RWPE1 (cell line): ENCODE data around the gene TRIP13.

Source experiments
- CTCF ChIA-PET: fragments of 350-600 bp; sonication (Branson Sonifier 250); formaldehyde crosslinking; extraction: SDS; loops from one replicate; lab custom pipeline; 2021; lab: Yijun Ruan, JAX
- POLR2A ChIA-PET: fragments of 400-600 bp; formaldehyde crosslinking; extraction: SDS; loops from one replicate; lab custom pipeline; 2020; ENCODE audit warnings: antibody characterized with exemption; ENCODE audit not compliant: low non-redundant PET; lab: Yijun Ruan, JAX
- DNase-seq: peaks from one replicate; pipeline ENCODE4 v3.0.0; 2012; ENCODE audit warnings: low spot score
- H3K27ac ChIP-seq: fragments of 450-650 bp; 2 replicates; pipeline ENCODE4 v1.5.1; 2017
- CTCF ChIP-seq: fragments of 450-650 bp; conservative IDR thresholded peaks from 2 replicates; pipeline ENCODE4 v1.5.1; 2017; ENCODE audit warnings: low read depth, mild to moderate bottlenecking

TRIP13 gene

GRCh38 chr5:888638-889035 lies 4.0 kb upstream of the TRIP13 start:
- H3K27ac ChIP-seq, result no peak overlapping the region
- CTCF ChIA-PET, result interaction anchor here (1.2 kb wide), 1 partner anchor 14 kb away, joined by 4 read pairs; no protein-coding TSS in a partner anchor
- POLR2A ChIA-PET, result no interaction called here
- DNase-seq, result no peak
- no peak for TF ChIP-seq CTCF

GRCh38 chr5:889075-889710 lies 3.5 kb upstream of the TRIP13 start:
- POLR2A ChIA-PET, result no interaction called here
- CTCF ChIA-PET, result interaction anchor here (1.2 kb wide), 1 partner anchor 13 kb away, joined by 4 read pairs; no protein-coding TSS in a partner anchor
- DNase-seq, result no peak
- no peak for TF ChIP-seq CTCF
- H3K27ac ChIP-seq, result no peak overlapping the region

DNA sequence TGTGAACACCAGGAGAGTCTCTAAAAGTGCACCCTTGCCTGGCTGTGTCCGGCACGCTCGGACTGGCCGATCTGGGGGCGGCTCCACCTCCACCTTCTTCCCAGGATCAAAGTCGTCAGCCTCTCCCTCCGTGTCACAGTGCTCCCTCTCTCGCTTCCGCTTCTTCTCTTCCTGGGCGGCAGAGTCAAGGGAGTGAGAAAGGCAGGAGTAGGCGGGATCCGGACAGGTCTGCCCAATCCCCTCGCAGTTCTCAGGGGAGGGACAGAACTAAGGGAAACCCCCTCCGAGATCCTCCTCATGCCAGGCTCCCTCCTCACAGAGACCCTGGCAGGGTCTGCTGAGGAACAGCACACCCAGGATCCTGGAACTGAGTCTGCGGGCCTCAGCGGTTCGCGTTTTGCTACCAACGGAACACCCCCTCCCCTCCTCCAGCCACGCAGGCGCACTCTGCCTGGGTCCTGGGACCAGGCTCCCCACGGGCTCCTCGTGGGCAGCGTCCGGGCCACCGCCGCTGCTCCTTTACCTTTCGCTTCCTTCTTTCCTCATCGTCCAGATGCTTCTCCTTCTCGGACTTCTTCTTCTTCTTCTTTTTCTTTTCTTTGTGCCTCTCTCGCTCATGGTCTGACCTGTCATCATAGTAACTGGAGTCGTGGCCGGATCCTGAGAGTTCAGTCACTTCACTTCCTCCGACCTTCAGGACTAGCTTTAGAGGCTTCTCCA lies 1.4 kb upstream of the TRIP13 start:
- POLR2A ChIA-PET, result no interaction called here
- CTCF ChIA-PET, result interaction anchor here (0.7 to 1.3 kb wide), 2 partner anchors 22 to 219 kb away, joined by 3 read pairs; no protein-coding TSS in a partner anchor
- DNase-seq, result peak; percentile 91
- TF ChIP-seq CTCF, result no peak
- peak overlapping the region; percentile 82 for H3K27ac ChIP-seq

DNA sequence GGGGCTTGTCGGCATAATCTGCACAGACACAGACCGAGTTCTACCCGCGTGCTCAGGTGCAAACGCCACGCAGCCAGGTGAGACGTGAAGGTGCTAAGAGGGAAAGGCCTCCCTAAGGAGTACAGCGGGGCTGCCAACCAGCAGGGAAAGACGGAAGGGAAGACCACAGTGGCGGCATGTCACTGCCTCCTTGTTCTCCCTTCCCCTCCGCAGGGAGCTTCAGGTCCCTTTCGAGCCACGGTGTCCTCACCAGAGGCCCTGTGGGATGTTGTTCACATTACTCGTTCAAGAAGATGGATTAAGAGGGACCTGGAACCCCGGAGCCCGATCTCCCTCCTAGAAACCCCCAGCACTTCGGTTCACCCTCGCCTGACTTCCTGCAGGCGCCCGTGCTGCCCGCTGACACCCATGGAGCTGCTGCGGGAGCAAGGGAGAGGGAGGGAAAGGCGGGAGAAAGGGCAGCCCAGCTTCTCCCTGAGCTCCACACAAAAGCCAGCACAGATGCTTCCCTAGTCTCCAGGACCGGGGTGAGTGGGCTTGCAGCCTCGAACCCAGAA lies 769 bp upstream of the TRIP13 start:
- CTCF ChIA-PET, result interaction anchor here (1.3 kb wide), 1 partner anchor 21 kb away, joined by 3 read pairs; no protein-coding TSS in a partner anchor
- peak overlapping the region; percentile 82 for H3K27ac ChIP-seq
- DNase-seq, result peak; percentile 58

DNA sequence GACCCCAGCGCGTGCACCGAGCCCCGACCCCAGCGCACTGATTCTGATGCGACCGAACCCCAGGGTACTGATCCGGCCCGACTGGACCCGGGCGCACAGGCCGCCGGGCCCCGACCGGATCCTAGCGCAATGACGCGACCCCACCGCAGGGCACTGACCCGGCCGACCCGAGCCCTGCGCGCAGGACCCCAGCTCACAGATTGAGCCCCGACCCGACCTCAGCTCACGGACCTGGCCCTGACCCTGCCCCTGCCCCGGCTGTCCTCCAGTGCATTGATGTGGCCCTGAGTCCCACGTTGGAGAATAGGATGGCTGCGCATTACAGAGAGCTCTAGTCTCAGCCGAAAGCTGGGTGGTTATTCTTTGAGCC lies 438 bp downstream of the TRIP13 start:
- ChIA-PET CTCF (interaction anchor here (0.5 to 2.6 kb wide), 4 partner anchors 10 to 223 kb away, joined by 3 to 14 read pairs (median 7); no protein-coding TSS in a partner anchor), POLR2A (no interaction called here)
- TF ChIP-seq CTCF, result no peak
- peak; percentile 19 for DNase-seq
- H3K27ac ChIP-seq, result peak overlapping the region; percentile 82

More for the DNA sequence above, 769 bp upstream of the TRIP13 start:
- no peak for TF ChIP-seq CTCF
- POLR2A ChIA-PET, result no interaction called here

- ChIA-PET POLR2A (no interaction called here), CTCF (interaction anchor here (0.7 to 2.6 kb wide), 3 partner anchors 9 to 224 kb away, joined by 3 to 14 read pairs (median 8); no protein-coding TSS in a partner anchor)
- H3K27ac ChIP-seq, result peak overlapping the region; percentile 82
- no peak for TF ChIP-seq CTCF
- no peak for DNase-seq
These were observed 1.0 kb downstream of the TRIP13 start for GRCh38 chr5:893711-894110.
